HCT116 (cell line): ENCODE measurements around the gene DDAH1.

Experiments used
- CBX3 ChIP-seq: IDR thresholded peaks from 2 replicates; pipeline ENCODE4 v1.6.1; 2012; ENCODE audit warnings: low read depth
- EZH2 ChIP-seq: fragments of 200-600 bp; sonication (generic); IDR thresholded peaks from 2 replicates; pipeline ENCODE4 v1.6.1; 2017; ENCODE audit warnings: antibody characterized with exemption, mixed run types
- EZH2phosphoT487 ChIP-seq: fragments of 200-600 bp; IDR thresholded peaks from 2 replicates; pipeline ENCODE4 v1.6.1; 2018; ENCODE audit warnings: antibody characterized with exemption, borderline replicate concordance
- JUND ChIP-seq: IDR thresholded peaks from 2 replicates; pipeline ENCODE4 v1.6.1; 2012
- POLR2A ChIP-seq: IDR thresholded peaks from 2 replicates; pipeline ENCODE4 v1.7.0; 2011; ENCODE audit warnings: borderline replicate concordance; ENCODE audit not compliant: insufficient read depth, insufficient read length; ENCODE audit errors: extremely low read depth
- RAD21 ChIP-seq: IDR thresholded peaks from 2 replicates; pipeline ENCODE4 v1.6.1; 2012; ENCODE audit warnings: low read depth, mild to moderate bottlenecking
- SRF ChIP-seq: IDR thresholded peaks from 2 replicates; pipeline ENCODE4 v1.6.1; 2012; ENCODE audit warnings: low read depth
- TCF7L2 ChIP-seq: IDR thresholded peaks from 2 replicates; pipeline ENCODE4 v1.7.0; 2011; ENCODE audit warnings: borderline replicate concordance, inconsistent platforms; ENCODE audit not compliant: insufficient read depth, insufficient read length; ENCODE audit errors: extremely low read depth
- YY1 ChIP-seq: IDR thresholded peaks from 2 replicates; pipeline ENCODE4 v1.6.1; 2011; ENCODE audit warnings: low read length, low read depth, moderate library complexity, mild to moderate bottlenecking; ENCODE audit not compliant: insufficient replicate concordance; ENCODE audit errors: extremely low read depth
- ZNF274 ChIP-seq: fragments of 200-500 bp; sonication (Bioruptor generic); IDR thresholded peaks from 2 replicates; pipeline ENCODE4 v1.6.1; 2014; ENCODE audit warnings: mild to moderate bottlenecking, low read depth, low read length, inconsistent platforms
- TF ChIP-seq, protein P1 (sequence below): IDR thresholded peaks from 2 replicates; pipeline ENCODE4 v1.6.1; 2012
- TF ChIP-seq, protein P2 (sequence below), 3 experiments: fragments of 200-600 bp in 1 of 3; sonication (generic) in 1 of 3; IDR thresholded peaks in 2 of 3; conservative IDR thresholded peaks in 1 of 3; 2 replicates each; pipeline ENCODE4 v1.5.1; 2012 to 2017; ENCODE audit warnings: low read depth in 2 of 3, low read length in 2 of 3, antibody characterized with exemption in 1 of 3, borderline replicate concordance in 1 of 3, control low read depth in 1 of 3, mild to moderate bottlenecking in 1 of 3, mixed read lengths in 1 of 3, mixed run types in 1 of 3, moderate library complexity in 1 of 3; ENCODE audit not compliant: insufficient read depth in 1 of 3
- TF ChIP-seq, protein P3 (sequence below): IDR thresholded peaks from 2 replicates; pipeline ENCODE4 v1.6.1; 2012

DNA sequence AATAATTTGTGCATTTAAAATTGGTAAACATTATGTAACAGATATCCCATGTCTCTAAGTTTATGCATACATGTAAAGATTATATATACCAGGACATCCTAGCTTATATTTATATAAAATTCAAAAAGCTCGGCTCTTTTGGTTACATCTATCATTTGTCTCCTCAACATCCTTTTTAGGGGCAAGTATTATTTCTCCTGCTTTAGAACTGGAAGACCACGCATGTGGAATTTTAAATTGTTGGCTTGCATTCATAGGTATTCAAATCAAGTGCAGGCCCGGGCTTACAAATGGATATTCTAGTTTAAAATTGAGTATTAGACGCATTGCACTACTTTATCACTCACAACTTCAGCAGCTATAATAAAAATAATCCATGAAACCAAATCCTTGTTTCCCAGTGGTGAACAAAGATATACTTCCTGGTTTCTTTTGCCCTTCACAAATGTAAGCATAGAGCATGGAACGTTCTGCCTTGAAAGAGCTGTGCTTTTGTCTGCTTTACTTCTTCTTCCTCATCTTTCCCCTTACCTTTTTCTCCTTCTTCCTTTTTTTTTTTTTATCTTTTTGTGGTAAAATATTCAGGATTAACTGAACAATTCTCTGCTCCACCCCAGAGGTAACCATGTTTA lies 57.1 kb downstream of the DDAH1 start:
- TF ChIP-seq, protein P1, sequence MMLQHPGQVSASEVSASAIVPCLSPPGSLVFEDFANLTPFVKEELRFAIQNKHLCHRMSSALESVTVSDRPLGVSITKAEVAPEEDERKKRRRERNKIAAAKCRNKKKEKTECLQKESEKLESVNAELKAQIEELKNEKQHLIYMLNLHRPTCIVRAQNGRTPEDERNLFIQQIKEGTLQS: no peak
- no peak for TF ChIP-seq CBX3
- TF ChIP-seq, protein P2, sequence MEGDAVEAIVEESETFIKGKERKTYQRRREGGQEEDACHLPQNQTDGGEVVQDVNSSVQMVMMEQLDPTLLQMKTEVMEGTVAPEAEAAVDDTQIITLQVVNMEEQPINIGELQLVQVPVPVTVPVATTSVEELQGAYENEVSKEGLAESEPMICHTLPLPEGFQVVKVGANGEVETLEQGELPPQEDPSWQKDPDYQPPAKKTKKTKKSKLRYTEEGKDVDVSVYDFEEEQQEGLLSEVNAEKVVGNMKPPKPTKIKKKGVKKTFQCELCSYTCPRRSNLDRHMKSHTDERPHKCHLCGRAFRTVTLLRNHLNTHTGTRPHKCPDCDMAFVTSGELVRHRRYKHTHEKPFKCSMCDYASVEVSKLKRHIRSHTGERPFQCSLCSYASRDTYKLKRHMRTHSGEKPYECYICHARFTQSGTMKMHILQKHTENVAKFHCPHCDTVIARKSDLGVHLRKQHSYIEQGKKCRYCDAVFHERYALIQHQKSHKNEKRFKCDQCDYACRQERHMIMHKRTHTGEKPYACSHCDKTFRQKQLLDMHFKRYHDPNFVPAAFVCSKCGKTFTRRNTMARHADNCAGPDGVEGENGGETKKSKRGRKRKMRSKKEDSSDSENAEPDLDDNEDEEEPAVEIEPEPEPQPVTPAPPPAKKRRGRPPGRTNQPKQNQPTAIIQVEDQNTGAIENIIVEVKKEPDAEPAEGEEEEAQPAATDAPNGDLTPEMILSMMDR (IDR thresholded peaks at IDR 0.05 in 2 of 3, conservative IDR thresholded peaks at IDR 0.05 in 1 of 3; ENCODE audit: borderline replicate concordance in 1 of 3, insufficient read depth in 1 of 3, low read depth in 2 of 3, low read length in 2 of 3): no peak
- TF ChIP-seq RAD21: no peak
- TF ChIP-seq SRF: no peak
- TF ChIP-seq EZH2: no peak
- TF ChIP-seq POLR2A: no peak
- TF ChIP-seq JUND: no peak
- TF ChIP-seq ZNF274: no peak
- TF ChIP-seq EZH2phosphoT487: no peak
- no peak for TF ChIP-seq YY1
- no peak for TF ChIP-seq TCF7L2
- TF ChIP-seq, protein P3, sequence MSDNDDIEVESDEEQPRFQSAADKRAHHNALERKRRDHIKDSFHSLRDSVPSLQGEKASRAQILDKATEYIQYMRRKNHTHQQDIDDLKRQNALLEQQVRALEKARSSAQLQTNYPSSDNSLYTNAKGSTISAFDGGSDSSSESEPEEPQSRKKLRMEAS: no peak
